ENCODE data around the gene TUBB.

The TUBB gene

DNA sequence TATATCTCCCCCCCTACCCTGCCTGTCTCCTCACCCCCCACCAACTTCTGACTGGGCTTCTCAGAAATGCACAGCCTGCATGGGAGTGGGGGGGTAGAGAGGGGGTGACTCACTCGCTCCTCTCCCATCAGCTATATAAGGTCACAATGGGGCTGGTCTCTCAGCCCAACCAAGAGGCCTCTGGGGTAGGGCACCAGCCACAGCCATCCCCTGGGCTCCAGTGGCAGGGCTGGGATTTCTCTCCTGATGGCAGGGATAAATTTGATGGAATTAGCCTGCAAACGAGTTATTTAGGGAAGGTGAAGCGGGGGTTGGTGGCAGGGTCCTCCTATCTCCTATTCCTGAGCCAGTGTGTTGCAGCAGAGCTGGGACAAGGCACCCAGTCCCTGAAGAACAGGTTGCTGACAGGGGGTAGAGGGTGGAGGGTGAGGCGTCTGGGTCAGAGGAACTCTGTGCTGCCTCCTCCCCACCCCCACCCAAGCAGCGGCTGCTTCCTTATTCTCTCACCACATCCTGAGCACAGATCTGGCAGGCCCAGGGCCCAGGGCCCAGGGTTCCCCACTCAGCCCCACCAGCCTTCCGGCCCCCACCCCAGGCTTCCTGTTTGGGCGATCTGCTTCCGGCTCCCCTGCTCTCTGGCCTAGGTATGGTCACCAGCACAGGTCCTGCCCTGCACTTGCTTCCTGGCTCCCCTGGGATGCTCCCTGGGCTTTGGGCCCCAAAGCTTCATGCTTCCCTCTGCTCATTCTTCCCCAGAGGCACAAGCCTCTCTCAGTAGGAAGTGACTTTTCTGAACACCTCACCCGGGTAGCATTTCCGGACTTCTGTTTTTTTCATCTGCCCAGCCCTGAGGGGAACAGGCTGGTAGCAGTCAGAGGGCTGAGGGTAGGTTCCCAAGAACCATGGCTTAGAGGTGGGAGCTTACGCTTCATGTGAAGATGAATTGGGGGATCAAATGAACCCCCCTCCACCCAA, 37.7 kb upstream of the TUBB start:
- ATAC-seq: peak; percentile 65
- no peak for TF ChIP-seq OSR1 (CRISPR knock-in tag; IDR thresholded peaks at IDR 0.05)
- TF ChIP-seq, protein P1, sequence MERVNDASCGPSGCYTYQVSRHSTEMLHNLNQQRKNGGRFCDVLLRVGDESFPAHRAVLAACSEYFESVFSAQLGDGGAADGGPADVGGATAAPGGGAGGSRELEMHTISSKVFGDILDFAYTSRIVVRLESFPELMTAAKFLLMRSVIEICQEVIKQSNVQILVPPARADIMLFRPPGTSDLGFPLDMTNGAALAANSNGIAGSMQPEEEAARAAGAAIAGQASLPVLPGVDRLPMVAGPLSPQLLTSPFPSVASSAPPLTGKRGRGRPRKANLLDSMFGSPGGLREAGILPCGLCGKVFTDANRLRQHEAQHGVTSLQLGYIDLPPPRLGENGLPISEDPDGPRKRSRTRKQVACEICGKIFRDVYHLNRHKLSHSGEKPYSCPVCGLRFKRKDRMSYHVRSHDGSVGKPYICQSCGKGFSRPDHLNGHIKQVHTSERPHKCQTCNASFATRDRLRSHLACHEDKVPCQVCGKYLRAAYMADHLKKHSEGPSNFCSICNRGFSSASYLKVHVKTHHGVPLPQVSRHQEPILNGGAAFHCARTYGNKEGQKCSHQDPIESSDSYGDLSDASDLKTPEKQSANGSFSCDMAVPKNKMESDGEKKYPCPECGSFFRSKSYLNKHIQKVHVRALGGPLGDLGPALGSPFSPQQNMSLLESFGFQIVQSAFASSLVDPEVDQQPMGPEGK (CRISPR knock-in tag; IDR thresholded peaks at IDR 0.05; ENCODE audit: borderline replicate concordance): peak; percentile 46; the same call in 1 of the 2 replicates

DNA sequence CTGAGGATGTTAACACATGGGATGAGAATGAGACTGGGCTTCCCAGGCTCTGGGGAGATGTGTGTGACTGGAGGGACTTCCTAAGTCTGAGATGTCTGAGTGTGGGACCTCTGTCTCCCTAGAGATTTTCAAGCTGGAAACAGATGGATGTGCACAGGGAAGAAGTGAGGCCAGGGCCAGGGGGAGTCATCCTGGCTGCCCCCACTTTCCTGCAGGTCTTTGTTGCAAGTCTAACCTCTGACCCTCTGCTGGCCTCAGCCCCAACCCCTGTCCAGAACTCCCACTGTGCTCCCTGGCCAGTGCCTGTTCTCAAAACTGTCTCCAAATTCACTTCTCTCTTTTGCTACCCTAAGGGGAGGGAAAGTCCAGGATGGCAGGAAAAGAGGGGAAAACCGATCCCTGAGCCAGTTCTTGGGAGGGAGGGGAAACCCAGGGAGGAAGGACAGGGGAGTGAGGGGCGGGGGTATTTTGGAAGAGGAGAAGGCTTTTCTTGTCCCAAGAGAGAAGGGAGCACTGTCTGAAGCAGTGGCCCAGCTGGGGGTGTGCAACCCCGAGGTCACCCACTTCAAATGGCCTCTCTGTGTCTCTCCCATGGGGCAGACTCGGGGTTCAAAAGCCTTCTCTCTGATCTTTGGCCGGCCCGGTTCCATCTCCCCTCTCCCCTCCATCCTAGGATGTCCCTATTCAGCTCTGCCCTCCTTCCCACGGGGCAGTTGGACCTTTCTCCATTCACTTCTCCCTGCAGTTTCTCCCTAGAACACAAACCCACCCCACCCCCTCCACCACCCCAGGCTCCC, 36.8 kb upstream of the TUBB start:
- ATAC-seq: no peak
- TF ChIP-seq SNAI2 (CRISPR knock-in tag; IDR thresholded peaks at IDR 0.05) (no peak), CSDC2 (CRISPR knock-in tag; IDR thresholded peaks at IDR 0.05) (no peak), ISL1 (CRISPR knock-in tag; IDR thresholded peaks at IDR 0.05) (no peak), BACH2 (CRISPR knock-in tag; IDR thresholded peaks at IDR 0.05; ENCODE audit: borderline replicate concordance) (no peak), ZNF8 (CRISPR knock-in tag; IDR thresholded peaks at IDR 0.05) (no peak), ESRRG (CRISPR knock-in tag; IDR thresholded peaks at IDR 0.05) (no peak), ZNF70 (CRISPR knock-in tag; IDR thresholded peaks at IDR 0.05) (no peak), ARNTL (CRISPR knock-in tag; IDR thresholded peaks at IDR 0.05; ENCODE audit: borderline replicate concordance, low read depth) (no peak), PPARA (CRISPR knock-in tag; IDR thresholded peaks at IDR 0.05; ENCODE audit: borderline replicate concordance) (no peak), ZFP3 (CRISPR knock-in tag; IDR thresholded peaks at IDR 0.05) (no peak), TOX (CRISPR knock-in tag; IDR thresholded peaks at IDR 0.05; ENCODE audit: borderline replicate concordance) (no peak)
- TF ChIP-seq, protein P2, sequence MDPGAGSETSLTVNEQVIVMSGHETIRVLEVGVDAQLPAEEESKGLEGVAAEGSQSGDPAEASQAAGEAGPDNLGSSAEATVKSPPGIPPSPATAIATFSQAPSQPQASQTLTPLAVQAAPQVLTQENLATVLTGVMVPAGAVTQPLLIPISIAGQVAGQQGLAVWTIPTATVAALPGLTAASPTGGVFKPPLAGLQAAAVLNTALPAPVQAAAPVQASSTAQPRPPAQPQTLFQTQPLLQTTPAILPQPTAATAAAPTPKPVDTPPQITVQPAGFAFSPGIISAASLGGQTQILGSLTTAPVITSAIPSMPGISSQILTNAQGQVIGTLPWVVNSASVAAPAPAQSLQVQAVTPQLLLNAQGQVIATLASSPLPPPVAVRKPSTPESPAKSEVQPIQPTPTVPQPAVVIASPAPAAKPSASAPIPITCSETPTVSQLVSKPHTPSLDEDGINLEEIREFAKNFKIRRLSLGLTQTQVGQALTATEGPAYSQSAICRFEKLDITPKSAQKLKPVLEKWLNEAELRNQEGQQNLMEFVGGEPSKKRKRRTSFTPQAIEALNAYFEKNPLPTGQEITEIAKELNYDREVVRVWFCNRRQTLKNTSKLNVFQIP (CRISPR knock-in tag; IDR thresholded peaks at IDR 0.05; ENCODE audit: borderline replicate concordance, low read depth): no peak
- TF ChIP-seq, protein P3, sequence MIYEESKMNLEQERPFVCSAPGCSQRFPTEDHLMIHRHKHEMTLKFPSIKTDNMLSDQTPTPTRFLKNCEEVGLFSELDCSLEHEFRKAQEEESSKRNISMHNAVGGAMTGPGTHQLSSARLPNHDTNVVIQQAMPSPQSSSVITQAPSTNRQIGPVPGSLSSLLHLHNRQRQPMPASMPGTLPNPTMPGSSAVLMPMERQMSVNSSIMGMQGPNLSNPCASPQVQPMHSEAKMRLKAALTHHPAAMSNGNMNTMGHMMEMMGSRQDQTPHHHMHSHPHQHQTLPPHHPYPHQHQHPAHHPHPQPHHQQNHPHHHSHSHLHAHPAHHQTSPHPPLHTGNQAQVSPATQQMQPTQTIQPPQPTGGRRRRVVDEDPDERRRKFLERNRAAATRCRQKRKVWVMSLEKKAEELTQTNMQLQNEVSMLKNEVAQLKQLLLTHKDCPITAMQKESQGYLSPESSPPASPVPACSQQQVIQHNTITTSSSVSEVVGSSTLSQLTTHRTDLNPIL (CRISPR knock-in tag; IDR thresholded peaks at IDR 0.05; ENCODE audit: low read depth): no peak
- TF ChIP-seq, protein P1 (CRISPR knock-in tag; IDR thresholded peaks at IDR 0.05; ENCODE audit: borderline replicate concordance): no peak

DNA sequence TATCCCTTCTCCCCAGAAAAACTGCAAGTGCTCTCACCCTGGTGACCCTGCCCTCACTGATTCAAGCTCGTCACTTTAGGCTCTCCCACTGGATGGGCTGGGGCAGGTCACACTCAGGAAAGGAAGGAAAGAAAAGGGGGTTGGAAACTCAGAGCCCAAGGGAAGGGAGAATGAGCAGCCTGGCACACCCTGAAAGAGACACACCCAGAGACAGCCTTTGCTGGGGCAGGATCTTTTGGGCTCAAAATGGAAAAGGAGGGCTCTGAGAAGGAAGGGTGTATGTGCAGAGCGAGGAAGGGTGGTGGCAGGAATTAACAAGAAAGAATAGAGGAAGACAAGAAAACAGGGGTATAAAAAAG, 36.2 kb upstream of the TUBB start:
- no peak for ATAC-seq
- TF ChIP-seq ZFP3 (CRISPR knock-in tag; IDR thresholded peaks at IDR 0.05) (no peak), PPARA (CRISPR knock-in tag; IDR thresholded peaks at IDR 0.05; ENCODE audit: borderline replicate concordance) (no peak), ISL1 (CRISPR knock-in tag; IDR thresholded peaks at IDR 0.05) (no peak), ZFP30 (CRISPR knock-in tag; IDR thresholded peaks at IDR 0.05) (no peak), CSDC2 (CRISPR knock-in tag; IDR thresholded peaks at IDR 0.05) (no peak), ESRRG (CRISPR knock-in tag; IDR thresholded peaks at IDR 0.05) (no peak), SNAI2 (CRISPR knock-in tag; IDR thresholded peaks at IDR 0.05) (no peak), ZNF8 (CRISPR knock-in tag; IDR thresholded peaks at IDR 0.05) (no peak), GLIS3 (CRISPR knock-in tag; IDR thresholded peaks at IDR 0.05) (no peak), BACH2 (CRISPR knock-in tag; IDR thresholded peaks at IDR 0.05; ENCODE audit: borderline replicate concordance) (no peak), RARB (CRISPR knock-in tag; IDR thresholded peaks at IDR 0.05) (no peak), TOX (CRISPR knock-in tag; IDR thresholded peaks at IDR 0.05; ENCODE audit: borderline replicate concordance) (no peak), ZC3H10 (CRISPR knock-in tag; IDR thresholded peaks at IDR 0.05) (no peak), OSR1 (CRISPR knock-in tag; IDR thresholded peaks at IDR 0.05) (no peak)
- TF ChIP-seq, protein P4, sequence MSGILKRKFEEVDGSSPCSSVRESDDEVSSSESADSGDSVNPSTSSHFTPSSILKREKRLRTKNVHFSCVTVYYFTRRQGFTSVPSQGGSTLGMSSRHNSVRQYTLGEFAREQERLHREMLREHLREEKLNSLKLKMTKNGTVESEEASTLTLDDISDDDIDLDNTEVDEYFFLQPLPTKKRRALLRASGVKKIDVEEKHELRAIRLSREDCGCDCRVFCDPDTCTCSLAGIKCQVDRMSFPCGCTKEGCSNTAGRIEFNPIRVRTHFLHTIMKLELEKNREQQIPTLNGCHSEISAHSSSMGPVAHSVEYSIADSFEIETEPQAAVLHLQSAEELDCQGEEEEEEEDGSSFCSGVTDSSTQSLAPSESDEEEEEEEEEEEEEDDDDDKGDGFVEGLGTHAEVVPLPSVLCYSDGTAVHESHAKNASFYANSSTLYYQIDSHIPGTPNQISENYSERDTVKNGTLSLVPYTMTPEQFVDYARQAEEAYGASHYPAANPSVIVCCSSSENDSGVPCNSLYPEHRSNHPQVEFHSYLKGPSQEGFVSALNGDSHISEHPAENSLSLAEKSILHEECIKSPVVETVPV (CRISPR knock-in tag; IDR thresholded peaks at IDR 0.05): no peak
- TF ChIP-seq, protein P3 (CRISPR knock-in tag; IDR thresholded peaks at IDR 0.05; ENCODE audit: low read depth): no peak
- TF ChIP-seq, protein P5, sequence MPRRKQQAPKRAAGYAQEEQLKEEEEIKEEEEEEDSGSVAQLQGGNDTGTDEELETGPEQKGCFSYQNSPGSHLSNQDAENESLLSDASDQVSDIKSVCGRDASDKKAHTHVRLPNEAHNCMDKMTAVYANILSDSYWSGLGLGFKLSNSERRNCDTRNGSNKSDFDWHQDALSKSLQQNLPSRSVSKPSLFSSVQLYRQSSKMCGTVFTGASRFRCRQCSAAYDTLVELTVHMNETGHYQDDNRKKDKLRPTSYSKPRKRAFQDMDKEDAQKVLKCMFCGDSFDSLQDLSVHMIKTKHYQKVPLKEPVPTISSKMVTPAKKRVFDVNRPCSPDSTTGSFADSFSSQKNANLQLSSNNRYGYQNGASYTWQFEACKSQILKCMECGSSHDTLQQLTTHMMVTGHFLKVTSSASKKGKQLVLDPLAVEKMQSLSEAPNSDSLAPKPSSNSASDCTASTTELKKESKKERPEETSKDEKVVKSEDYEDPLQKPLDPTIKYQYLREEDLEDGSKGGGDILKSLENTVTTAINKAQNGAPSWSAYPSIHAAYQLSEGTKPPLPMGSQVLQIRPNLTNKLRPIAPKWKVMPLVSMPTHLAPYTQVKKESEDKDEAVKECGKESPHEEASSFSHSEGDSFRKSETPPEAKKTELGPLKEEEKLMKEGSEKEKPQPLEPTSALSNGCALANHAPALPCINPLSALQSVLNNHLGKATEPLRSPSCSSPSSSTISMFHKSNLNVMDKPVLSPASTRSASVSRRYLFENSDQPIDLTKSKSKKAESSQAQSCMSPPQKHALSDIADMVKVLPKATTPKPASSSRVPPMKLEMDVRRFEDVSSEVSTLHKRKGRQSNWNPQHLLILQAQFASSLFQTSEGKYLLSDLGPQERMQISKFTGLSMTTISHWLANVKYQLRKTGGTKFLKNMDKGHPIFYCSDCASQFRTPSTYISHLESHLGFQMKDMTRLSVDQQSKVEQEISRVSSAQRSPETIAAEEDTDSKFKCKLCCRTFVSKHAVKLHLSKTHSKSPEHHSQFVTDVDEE (CRISPR knock-in tag; IDR thresholded peaks at IDR 0.05): no peak
